HFF-Myc (cell line): ENCODE data around the gene RFNG.

Experiments
- DNase-seq: peaks from one replicate; pipeline ENCODE4 v3.0.0-alpha.2; 2011; ENCODE audit warnings: low read depth; ENCODE audit errors: extremely low read depth
- H3K4me3 ChIP-seq: replicated peaks from 2 replicates; pipeline ENCODE4 v1.5.1; 2011; ENCODE audit warnings: low read depth, mild to moderate bottlenecking, control low read depth, low read length
- TF ChIP-seq, protein P1 (sequence below): IDR thresholded peaks from 2 replicates; pipeline ENCODE4 v1.5.1; 2012; ENCODE audit warnings: mild to moderate bottlenecking, low read depth, low read length, control low read depth; ENCODE audit errors: missing control alignments

Gene RFNG

GRCh38 chr17:82076018-82076784 is 24.6 kb upstream of the RFNG start:
- DNase-seq = no peak
- no peak overlapping the region for H3K4me3 ChIP-seq
- TF ChIP-seq, protein P1, sequence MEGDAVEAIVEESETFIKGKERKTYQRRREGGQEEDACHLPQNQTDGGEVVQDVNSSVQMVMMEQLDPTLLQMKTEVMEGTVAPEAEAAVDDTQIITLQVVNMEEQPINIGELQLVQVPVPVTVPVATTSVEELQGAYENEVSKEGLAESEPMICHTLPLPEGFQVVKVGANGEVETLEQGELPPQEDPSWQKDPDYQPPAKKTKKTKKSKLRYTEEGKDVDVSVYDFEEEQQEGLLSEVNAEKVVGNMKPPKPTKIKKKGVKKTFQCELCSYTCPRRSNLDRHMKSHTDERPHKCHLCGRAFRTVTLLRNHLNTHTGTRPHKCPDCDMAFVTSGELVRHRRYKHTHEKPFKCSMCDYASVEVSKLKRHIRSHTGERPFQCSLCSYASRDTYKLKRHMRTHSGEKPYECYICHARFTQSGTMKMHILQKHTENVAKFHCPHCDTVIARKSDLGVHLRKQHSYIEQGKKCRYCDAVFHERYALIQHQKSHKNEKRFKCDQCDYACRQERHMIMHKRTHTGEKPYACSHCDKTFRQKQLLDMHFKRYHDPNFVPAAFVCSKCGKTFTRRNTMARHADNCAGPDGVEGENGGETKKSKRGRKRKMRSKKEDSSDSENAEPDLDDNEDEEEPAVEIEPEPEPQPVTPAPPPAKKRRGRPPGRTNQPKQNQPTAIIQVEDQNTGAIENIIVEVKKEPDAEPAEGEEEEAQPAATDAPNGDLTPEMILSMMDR = no peak

DNA sequence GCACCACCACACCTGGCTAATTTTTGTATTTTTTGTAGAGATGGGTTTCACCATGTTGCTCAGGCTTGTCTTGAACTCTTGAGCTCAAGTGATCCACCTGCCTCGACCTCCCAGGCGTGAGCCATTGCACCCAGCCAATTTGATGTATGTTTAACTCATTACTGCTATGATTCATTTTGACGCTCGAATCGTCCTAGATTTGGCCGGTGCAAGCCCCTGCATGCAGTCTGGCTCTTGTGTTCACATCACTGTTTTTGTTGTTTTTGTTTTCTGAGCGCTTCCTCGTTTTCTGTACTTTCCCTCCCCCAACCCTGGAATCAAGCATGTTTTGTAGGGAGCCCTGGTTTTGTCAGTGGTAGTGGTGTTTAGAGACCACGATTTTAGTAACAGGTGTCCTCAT is 21.8 kb upstream of the RFNG start:
- DNase-seq = no peak
- no peak overlapping the region for H3K4me3 ChIP-seq
- TF ChIP-seq, protein P1 = no peak

DNA sequence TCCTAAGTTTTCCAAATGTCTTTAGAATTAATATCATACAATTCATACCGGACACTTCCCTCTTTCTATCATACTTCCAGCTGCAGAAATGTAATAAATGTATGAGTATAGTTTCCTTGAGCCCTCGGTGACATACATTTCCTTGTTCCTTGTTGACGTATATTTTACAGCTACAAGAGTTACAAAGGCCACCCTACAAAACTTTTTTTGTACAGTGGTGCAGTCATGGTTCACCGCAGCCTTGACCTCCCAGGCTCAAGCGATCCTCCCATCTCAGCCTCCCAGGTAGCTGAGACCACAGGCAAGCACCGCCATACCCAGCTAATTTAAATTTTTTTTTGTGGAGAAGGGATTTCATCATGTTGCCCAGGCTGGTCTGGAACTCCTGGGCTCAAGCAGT is 21.2 kb upstream of the RFNG start:
- TF ChIP-seq, protein P1 = no peak
- no peak overlapping the region for H3K4me3 ChIP-seq
- no peak for DNase-seq

- H3K4me3 ChIP-seq = no peak overlapping the region
- DNase-seq = no peak
- TF ChIP-seq, protein P1 = no peak
These were observed 19.0 kb upstream of the RFNG start for GRCh38 chr17:82070611-82071010.

DNA sequence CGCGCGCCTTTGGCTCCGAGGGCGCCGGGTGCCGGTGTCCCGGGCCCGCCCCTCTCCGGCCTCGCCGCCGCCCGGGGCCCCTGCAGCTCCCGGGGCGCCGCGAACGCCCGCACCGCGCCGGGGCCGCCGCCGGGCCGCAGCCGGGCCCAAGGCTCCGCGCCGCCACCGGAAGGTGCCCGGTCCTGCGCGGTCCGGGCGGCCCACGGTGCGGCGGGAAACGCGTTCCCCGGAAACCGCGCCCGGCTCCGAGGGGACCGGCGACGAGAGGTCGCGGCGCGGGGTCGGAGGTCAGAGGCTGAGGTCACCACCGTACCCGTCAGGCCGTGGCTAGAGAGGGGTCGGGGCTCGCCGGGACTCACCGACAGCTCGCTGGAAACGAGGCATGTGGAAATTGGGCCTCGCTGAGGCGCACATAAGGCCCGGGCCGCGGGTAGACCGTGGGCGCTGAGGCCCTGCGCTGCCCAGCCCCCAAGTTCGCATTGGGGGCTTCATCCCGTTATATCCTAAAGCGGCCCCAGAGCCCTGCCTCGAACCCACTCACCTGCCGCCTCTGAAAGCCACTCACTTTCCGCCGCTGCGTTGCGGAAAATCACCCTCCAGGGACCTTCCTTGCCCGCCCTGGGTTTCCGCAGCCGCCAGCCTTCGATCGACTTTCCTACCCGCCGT is 14.2 kb upstream of the RFNG start, which contains the start of gene DUS1L:
Gene DUS1L (minus strand): TSS at position 167 of the 666 bp plus-strand sequence. CDS start 745 bp downstream, outside the sequence.
- TF ChIP-seq, protein P1 = no peak
- DNase-seq = no peak
- H3K4me3 ChIP-seq = peak within 1 kb of the TSS; percentile 86

DNA sequence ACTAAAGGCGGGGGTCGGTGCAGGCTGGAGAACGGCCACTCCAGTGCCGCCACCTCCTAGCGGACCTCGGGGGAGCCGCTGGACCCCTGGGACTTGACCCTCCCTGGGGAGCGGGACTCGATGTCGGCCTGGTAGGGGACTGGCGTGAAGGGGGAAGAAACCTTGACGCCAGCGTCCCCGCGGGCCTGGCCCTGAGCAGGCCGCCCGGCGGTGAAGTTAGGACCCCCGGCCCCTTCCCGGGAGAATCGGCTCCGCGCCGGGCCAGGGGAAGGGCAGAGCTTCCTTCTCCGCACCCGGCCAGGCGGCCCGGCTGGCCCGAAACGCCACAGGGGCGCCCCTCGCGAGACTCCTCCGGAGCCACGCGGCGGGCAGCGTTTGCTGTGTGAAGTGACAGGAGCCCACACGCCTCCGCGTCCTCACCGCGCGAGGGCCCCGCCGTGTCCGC is 13.6 kb upstream of the RFNG start:
- H3K4me3 ChIP-seq = peak overlapping the region; percentile 86
- no peak for DNase-seq
- TF ChIP-seq, protein P1 = no peak
